ENCODE results near the gene QRSL1.
A peak's percentile ranks its signal among the peaks of the same experiment; 100 is the strongest.

The QRSL1 gene

DNA sequence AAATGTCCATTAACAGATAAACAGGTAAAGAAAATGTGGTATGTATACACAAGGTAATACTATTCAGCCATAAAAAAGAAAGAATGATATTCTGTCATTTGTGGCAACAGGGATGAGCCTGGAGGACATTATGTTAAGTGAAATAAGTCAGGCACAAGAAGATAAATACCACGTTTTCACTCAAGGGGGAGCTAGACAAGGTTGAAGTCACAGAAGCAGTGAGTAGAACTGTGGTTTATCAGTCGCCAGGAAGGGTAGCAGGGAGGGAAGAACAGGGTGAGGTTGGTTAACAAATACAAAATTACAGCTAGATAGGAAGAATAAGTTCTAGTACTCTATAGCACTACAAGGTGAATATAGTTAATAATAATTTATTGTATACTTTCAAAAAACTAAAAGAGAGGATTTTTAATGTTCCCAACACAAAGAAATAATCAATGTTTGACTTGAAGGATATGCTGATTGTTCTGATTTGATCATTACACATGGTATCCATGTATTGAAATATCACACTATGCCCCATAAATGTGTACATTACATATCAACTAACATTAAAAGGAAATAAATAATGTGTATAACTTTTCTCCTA, 21.2 kb upstream of the QRSL1 start:
- peak; percentile 87 for DNase-seq (ENCODE audit: low read depth)
- no peak overlapping the region for H3K4me3 ChIP-seq (ENCODE audit: low read length)
- TF ChIP-seq, protein P1, sequence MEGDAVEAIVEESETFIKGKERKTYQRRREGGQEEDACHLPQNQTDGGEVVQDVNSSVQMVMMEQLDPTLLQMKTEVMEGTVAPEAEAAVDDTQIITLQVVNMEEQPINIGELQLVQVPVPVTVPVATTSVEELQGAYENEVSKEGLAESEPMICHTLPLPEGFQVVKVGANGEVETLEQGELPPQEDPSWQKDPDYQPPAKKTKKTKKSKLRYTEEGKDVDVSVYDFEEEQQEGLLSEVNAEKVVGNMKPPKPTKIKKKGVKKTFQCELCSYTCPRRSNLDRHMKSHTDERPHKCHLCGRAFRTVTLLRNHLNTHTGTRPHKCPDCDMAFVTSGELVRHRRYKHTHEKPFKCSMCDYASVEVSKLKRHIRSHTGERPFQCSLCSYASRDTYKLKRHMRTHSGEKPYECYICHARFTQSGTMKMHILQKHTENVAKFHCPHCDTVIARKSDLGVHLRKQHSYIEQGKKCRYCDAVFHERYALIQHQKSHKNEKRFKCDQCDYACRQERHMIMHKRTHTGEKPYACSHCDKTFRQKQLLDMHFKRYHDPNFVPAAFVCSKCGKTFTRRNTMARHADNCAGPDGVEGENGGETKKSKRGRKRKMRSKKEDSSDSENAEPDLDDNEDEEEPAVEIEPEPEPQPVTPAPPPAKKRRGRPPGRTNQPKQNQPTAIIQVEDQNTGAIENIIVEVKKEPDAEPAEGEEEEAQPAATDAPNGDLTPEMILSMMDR (IDR thresholded peaks at IDR 0.05; ENCODE audit: insufficient read depth, low read depth, low read length, missing control alignments): peak; percentile 79

DNA sequence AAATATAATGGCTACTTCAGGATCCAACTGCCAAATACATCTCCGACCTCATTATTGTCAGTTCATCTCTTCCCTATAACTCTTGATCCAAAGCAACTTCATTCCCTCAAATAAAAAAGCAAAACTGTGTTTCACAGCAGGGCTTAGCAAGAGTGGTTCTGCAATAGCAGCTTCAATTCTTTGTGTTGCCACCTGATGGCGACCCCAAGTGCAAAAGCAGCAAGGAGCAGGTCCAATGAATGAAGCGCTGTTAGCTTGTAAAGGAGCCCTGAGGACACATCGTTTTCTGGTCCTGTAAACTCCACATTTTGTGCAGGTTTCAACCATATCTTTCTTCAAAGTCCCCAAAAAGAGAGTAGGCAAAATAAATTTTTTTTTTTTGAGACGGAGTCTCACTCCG, 19.7 kb upstream of the QRSL1 start:
- TF ChIP-seq, protein P1 (IDR thresholded peaks at IDR 0.05; ENCODE audit: insufficient read depth, low read depth, low read length, missing control alignments): peak; percentile 58
- peak; percentile 53 for DNase-seq (ENCODE audit: low read depth)

DNA sequence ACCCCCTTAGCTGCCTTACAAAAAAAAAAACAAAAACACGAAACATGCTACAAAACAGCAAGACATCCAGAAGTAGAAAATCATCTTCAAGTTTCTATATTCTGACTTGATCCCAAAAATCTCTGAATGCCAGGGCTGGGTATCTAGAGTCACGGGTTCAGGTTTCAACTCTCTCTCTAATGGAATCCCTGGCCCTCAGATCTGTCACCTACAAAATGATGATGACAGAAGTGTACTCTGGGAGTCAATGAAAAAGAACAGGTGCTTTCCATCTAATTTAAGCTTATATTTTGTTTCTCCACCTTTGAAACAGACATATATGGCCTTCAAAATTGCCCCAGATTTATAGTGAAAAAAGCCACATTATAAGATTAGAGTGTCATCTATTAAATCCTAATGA, 18.3 kb upstream of the QRSL1 start:
- TF ChIP-seq, protein P1 (IDR thresholded peaks at IDR 0.05; ENCODE audit: insufficient read depth, low read depth, low read length, missing control alignments): no peak
- no peak for DNase-seq (ENCODE audit: low read depth)
- H3K4me3 ChIP-seq (ENCODE audit: low read length): no peak overlapping the region

More for the DNA sequence above, 19.7 kb upstream of the QRSL1 start:
- H3K4me3 ChIP-seq (ENCODE audit: low read length): no peak overlapping the region

DNA sequence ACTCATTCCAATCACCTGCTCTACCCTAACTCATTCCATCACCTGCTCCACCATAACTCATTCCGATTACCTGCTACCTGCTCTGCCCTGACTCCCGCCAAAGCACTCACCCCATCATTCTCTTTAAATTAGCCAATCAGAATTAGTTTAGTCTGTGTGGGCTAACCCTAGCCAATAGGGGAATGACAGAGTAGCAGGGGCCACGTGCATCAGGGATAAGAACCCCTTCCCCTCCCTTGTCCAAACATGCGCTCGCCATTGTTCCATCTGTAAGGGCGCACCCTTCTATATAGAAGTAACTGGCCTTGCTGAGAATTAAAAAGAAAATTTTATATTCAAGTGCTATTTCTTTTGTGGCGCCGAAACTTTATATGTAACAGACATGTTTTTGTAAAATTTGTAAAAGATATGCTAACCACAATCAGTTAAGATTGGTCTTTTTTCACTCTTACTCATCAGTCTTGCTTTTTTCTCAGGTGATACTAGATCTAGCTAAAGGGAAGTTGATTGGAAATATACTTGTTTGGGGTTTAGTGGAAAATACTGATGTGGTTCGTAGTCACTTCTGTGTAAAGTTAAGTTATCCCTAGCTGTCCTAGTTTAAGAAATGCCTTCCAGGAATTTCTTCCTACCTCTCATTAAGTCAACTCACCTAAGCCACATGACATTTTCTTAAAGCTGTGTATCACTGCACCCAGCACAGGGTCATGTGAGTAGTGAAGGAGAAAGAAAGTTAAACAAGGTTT, 16.5 kb upstream of the QRSL1 start:
- H3K4me3 ChIP-seq (ENCODE audit: low read length): no peak overlapping the region
- TF ChIP-seq, protein P1 (IDR thresholded peaks at IDR 0.05; ENCODE audit: insufficient read depth, low read depth, low read length, missing control alignments): no peak
- no peak for DNase-seq (ENCODE audit: low read depth)

DNA sequence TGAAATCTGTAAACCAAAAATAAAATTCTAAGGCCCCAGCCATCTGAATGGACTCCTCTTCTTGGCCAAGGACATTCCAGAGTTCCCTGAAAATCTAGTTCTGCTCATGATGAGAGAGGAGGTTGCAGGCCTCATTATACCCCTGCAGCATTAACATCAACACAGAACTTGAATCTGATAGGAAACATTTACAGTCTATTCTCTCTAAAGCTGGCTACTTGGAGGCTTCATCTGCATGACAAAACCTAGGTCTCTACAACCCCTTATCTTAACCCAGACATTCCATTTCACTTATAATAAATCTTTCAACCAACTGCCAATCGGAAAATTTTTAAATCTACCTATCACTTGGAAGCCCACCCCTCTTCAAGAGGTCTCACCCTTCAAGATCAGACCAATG, 15.8 kb upstream of the QRSL1 start:
- H3K4me3 ChIP-seq (ENCODE audit: low read length): no peak overlapping the region
- DNase-seq (ENCODE audit: low read depth): no peak
- TF ChIP-seq, protein P1 (IDR thresholded peaks at IDR 0.05; ENCODE audit: insufficient read depth, low read depth, low read length, missing control alignments): no peak

DNA sequence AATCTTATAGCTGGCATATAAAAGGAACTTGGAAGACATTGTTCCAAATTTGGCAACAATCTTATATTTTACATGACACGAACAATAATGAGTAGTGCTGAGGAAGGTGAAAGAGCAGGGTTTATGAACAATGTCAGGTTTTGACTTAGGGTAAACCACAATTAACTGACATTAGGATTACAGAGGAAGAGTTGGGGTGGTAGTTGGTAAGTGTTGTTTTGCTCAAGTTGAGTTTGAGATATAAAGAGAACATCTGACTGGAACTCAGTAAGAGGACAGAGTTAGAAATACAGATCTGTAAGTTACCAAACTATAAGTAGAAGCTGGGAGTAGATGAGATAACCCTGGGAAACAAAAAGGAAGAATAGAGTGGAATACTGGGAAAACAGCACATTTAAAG, 15.2 kb upstream of the QRSL1 start:
- H3K4me3 ChIP-seq (ENCODE audit: low read length): no peak overlapping the region
- DNase-seq (ENCODE audit: low read depth): no peak
- TF ChIP-seq, protein P1 (IDR thresholded peaks at IDR 0.05; ENCODE audit: insufficient read depth, low read depth, low read length, missing control alignments): no peak

Data from epithelial cell of esophagus (primary cell).